Astrocyte (in vitro differentiated cells and primary cell): ENCODE results near the gene FGF12.

Source experiments
- CTCF ChIP-seq: IDR thresholded peaks from 2 replicates; pipeline ENCODE4 v1.5.1; 2011; ENCODE audit warnings: low read depth, mild to moderate bottlenecking, inconsistent platforms, low read length, moderate library complexity; ENCODE audit not compliant: insufficient read depth
- EZH2 ChIP-seq: IDR thresholded peaks from 2 replicates; pipeline ENCODE4 v1.6.1; 2012; ENCODE audit warnings: mild to moderate bottlenecking, low read length, inconsistent platforms; ENCODE audit not compliant: insufficient read depth

- no peak for TF ChIP-seq CTCF
- TF ChIP-seq EZH2: no peak
These were observed 304.9 kb downstream of the FGF12 start for GRCh38 chr3:192422321-192422996.
